ENCODE data around the gene APOB. TPM values are rescaled to one million over a fixed set of nuclear protein-coding genes. Genes with fewer than 3 reads are reported as not detected.

The APOB gene
- total and polyA plus RNA-seq, 8 donors: 0.03 to 3.2 (median 0.09) TPM

GRCh38 chr2:21047141-21048009 lies 3.5 kb upstream of the APOB start:
- FAIRE-seq: no peak
- Histone ChIP-seq H3K4me3 (no peak overlapping the region), H3K36me3 (no peaks in the 10 kb centered on the region), H3K9me3 (no peaks in the 10 kb centered on the region), H3K27me3 (peaks cover 0 to 3% (median 0%) of the 10 kb centered on the region in 4 donors), H3K27ac (no peak overlapping the region), H3K4me1 (peaks cover 0 to 10% (median 0%) of the 10 kb centered on the region in 3 donors)
- no peak for TF ChIP-seq CTCF (IDR thresholded peaks at IDR 0.05)
- intact Hi-C loops (cut with DNase I): loop anchor here in 2 of 3 donors (5.0 to 10.0 kb wide), 2 partner anchors 70 to 267 kb away; no protein-coding TSS in a partner anchor
- ATAC-seq: peak; percentile 43 to 70 (median 50)
- DNase-seq: peak in 3 of 6 donors; percentile 19 to 38 (median 30)
- 14 to 16% methylated on average over 8 of the region's 8 CpGs for WGBS, 2 donors

- Histone ChIP-seq H3K27ac (no peak overlapping the region), H3K27me3 (peaks cover 0 to 5% (median 0%) of the 10 kb centered on the region in 4 donors), H3K9me3 (no peaks in the 10 kb centered on the region), H3K4me3 (no peak overlapping the region), H3K4me1 (peaks cover 0 to 10% (median 0%) of the 10 kb centered on the region in 3 donors), H3K36me3 (no peaks in the 10 kb centered on the region)
- DNase-seq (no peak), FAIRE-seq (no peak), ATAC-seq (no peak)
- TF ChIP-seq CTCF (IDR thresholded peaks at IDR 0.05): no peak
- WGBS, 2 donors: 42 to 50% methylated on average over 2 of the region's 2 CpGs
- intact Hi-C loops (cut with DNase I): loop anchor here in 2 of 3 donors (5.0 to 10.0 kb wide), 2 partner anchors 71 to 268 kb away; no protein-coding TSS in a partner anchor
These were observed 2.6 kb upstream of the APOB start for GRCh38 chr2:21046506-21046905.

- Histone ChIP-seq H3K4me1 (peaks cover 0 to 10% (median 0%) of the 10 kb centered on the region in 3 donors), H3K36me3 (no peaks in the 10 kb centered on the region), H3K27ac (no peak overlapping the region), H3K27me3 (peaks cover 0 to 5% (median 0%) of the 10 kb centered on the region in 4 donors), H3K4me3 (no peak overlapping the region), H3K9me3 (no peaks in the 10 kb centered on the region)
- ATAC-seq: no peak
- 67 to 73% methylated on average over 20 of the region's 20 CpGs for WGBS, 2 donors
- DNase-seq: no peak
- no peak for FAIRE-seq
- no peak for TF ChIP-seq CTCF (IDR thresholded peaks at IDR 0.05)
- intact Hi-C loops (cut with DNase I): loop anchor here in 2 of 3 donors (5.0 to 10.0 kb wide), 3 partner anchors 67 to 270 kb away; no protein-coding TSS in a partner anchor
These were observed 960 bp upstream of the APOB start for GRCh38 chr2:21044694-21045371.

- H3K4me3 ChIP-seq: no peak overlapping the region
- peaks cover 0 to 10% (median 0%) of the 10 kb centered on the region in 3 donors for H3K4me1 ChIP-seq
- TF ChIP-seq CTCF (IDR thresholded peaks at IDR 0.05): peak; percentile 95 to 98 (median 98)
- FAIRE-seq: no peak
- H3K9me3 ChIP-seq: no peaks in the 10 kb centered on the region
- peak; percentile 73 to 91 (median 82) for ATAC-seq
- whole genome bisulfite sequencing, 2 donors: 14% methylated on average over 24 to 25 of the region's 25 CpGs
- peak; percentile 10 to 84 (median 63) for DNase-seq
- H3K27ac ChIP-seq: no peak overlapping the region
- H3K36me3 ChIP-seq: no peaks in the 10 kb centered on the region
- intact Hi-C loops (cut with DNase I): loop anchor here in 1 of 3 donors (5.0 to 10.0 kb wide), 2 partner anchors 69 to 272 kb away; no protein-coding TSS in a partner anchor
- peaks cover 0 to 5% (median 0%) of the 10 kb centered on the region in 4 donors for H3K27me3 ChIP-seq
These were observed 722 bp downstream of the APOB start for GRCh38 chr2:21042958-21043743.

Measured in pancreas (tissue), 10 donors.